GM19328 (cell line): ENCODE results near the gene TMEM270.

Experiments
- ATAC-seq: cut with Tn5 transposase; IDR thresholded peaks from one replicate; pipeline ENCODE4 v1.9.1; 2021; ENCODE audit warnings: mild to moderate bottlenecking, moderate library complexity; ENCODE audit not compliant: unreplicated experiment

TMEM270 gene

DNA sequence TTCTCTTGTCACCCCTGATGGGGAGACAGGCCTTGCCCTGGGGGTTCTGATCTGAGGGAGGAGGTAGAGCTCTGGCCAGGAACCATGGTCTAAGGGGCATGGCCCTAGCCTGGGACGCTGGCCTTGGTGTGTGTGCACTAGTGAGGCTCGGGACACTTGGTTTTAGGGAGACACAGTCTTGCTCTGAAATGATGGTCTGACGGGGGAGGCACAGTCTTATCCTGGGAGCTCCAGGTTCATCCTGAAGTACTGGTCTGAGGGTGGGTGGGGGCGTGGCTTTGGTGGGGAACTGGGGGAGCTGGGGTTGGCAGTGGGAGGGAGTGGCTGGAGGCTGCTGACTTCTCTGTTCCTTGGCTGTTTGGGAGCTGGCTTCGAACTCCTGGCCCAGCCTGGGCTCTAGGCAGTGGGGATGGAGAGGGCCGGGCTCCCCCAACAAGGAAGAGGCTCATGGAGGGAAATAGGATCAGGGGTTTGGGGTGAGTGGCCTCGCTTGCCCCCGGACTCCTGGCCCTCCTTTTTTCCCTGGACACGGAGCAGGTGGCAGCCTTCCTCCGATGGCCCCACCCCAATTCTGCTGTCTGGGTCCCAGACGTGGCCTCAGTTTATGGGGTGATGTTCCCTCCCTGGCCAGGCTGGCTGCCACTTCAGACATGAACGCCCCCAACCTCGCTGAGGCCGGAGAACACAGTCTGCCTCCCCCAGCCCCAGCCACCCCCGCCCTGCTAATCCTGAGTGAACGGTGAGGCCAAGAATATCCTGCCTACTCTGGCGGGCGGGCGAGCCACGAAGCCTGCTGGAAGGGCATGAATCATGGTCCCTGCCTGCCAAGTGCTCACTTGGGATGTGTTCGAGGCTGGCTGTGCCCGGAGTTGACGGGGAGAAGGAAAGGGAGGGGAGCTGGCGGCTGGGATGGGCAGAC lies 43.5 kb downstream of the TMEM270 start:
- ATAC-seq, result no peak

DNA sequence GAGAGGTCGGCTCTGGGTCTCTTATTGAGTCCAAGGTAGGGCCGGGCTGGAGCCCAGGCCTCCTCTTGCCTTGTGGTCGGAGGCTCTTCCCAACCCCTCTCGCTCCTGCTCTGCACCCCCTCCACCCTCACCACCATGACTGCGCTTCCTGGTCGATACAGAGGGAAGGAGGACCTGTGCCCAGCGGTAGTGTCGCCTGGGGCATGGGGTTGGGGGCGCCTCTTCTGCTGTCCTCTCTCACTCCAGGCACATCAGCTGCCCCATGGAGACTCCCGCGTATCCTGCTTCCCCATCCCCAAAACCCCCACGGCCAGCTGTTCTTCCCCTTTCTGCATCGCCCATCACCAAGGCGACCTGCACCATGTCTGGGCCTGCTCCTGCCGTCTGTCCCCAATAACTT lies 44.4 kb downstream of the TMEM270 start:
- no peak for ATAC-seq

- ATAC-seq, result no peak
Observed at GRCh38 chr7:73906874-73907273, 45.9 kb downstream of the TMEM270 start.

- ATAC-seq, result no peak
Observed at GRCh38 chr7:73907554-73908122, 46.7 kb downstream of the TMEM270 start.

DNA sequence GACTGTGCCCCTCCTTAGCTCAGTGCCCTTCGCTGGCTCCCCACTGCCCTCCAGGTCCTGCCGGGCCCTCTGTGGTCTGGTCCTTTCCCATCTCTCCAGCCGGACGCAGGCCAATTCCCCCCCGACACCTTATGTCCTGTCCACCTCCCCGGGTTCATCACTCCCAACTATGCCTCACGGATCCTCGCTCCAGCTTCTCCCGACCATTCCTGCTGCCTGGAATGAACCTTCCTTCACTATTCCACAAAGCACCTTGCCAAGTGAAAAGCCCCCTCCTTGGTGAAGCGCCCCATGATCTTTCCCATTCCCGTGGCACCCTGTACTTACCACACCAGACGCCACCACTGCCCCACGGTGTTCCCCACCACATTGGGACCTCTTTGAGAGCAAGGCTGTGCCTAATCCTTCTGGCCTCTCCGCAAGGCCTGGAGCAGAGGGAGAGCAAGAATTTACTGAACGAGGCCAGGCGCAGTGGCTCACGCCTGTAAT lies 47.2 kb downstream of the TMEM270 start:
- no peak for ATAC-seq

DNA sequence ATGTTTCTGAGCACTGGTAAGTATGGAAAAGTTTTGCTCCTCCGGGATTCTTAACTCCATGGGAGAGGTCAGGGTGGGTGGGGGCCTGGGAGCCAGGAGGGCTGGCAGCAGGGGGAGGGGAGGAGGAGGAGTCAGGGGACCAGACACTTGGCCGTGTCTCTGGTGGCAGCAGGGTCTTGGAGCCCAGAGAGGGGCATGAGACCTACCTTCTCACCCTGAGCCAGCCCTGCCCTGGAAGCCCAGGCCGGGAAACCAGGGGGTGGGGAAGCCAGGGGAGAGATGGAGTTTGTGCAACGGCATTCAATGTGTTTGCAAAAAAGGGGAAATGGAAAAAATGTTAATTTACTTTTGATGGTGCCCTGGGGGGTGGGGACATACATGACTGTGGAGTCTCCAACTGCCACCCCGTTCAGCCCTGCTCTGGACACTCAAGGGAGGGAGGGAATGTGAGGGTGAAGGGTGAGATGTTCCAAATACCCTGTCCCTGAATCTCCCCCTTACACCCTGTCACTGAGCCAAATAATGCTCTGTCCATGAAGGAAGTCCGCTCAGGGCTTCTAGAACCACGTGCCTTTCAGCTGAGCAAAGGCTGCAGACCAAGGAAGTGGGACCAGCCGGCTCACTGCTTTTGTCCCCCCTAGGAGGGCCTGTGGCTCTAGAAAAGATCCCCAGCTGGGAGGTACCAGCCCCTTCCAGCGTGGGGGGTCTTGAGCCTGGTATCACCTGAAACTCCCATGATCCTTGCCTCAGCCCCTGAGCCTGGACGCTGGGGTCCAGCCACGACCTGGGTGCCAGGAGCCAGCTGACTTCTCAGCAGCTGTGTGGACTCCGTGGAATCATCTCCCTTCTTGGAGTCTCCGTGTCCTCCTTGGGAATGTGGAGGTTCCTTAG lies 48.3 kb downstream of the TMEM270 start:
- no peak for ATAC-seq

- no peak for ATAC-seq
Observed at GRCh38 chr7:73909996-73910395, 49.0 kb downstream of the TMEM270 start.

DNA sequence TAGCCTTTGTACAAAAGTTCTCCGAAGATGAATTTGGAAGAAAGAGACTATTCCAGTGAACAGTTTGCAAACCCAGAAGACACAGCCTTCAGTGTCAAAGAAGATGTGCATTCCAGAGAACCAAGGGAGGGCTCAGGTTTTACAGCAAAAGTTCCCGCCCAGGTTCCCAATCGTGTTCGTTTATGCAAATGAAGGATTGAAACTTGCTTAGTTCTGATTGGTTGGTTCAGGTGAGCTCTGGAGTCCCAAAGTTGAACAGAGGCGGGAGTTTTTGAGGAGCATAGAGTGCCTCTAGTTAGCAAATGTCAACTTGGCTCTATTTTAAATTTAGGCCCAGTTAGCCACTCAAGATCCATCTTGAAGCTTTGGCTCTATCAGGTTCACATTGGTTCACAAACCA lies 51.3 kb downstream of the TMEM270 start:
- ATAC-seq, result no peak
